Astrocyte (in vitro differentiated cells and primary cell): ENCODE measurements around the gene CDK14. TPM values are rescaled to one million over a fixed set of nuclear protein-coding genes. Genes with fewer than 3 reads are reported as not detected.

Source experiments
- DNase-seq: peaks from one replicate; pipeline ENCODE4 v3.0.0-alpha.2; 2010; ENCODE audit warnings: low read depth
- FAIRE-seq: peaks from 2 replicates; lab custom pipeline; 2011; peaks lifted over from hg19 to GRCh38; lab: Jason Lieb, UNC
- H2AFZ ChIP-seq: 2 replicates; pipeline ENCODE4 v1.6.0; 2012; ENCODE audit warnings: low read depth, low read length, inconsistent platforms
- H3K27ac ChIP-seq: 2 replicates; pipeline ENCODE4 v1.5.1; 2011; ENCODE audit warnings: low read depth, low read length, inconsistent platforms
- H3K27me3 ChIP-seq: 2 replicates; pipeline ENCODE4 v1.6.0; 2011; ENCODE audit warnings: low read length, inconsistent platforms; ENCODE audit not compliant: insufficient read depth
- H3K36me3 ChIP-seq: 2 replicates; pipeline ENCODE4 v1.5.1; 2011; ENCODE audit warnings: low read length, inconsistent platforms; ENCODE audit not compliant: insufficient read depth
- H3K4me1 ChIP-seq: 2 replicates; pipeline ENCODE4 v1.5.1; 2011; ENCODE audit warnings: low read length, inconsistent platforms; ENCODE audit not compliant: insufficient read depth
- H3K4me2 ChIP-seq: 2 replicates; pipeline ENCODE4 v1.6.0; 2012; ENCODE audit warnings: low read length, inconsistent platforms
- H3K4me3 ChIP-seq: 2 replicates; pipeline ENCODE4 v1.5.1; 2011; ENCODE audit warnings: low read depth, mild to moderate bottlenecking, low read length, inconsistent platforms; ENCODE audit not compliant: insufficient read depth
- H3K79me2 ChIP-seq: 2 replicates; pipeline ENCODE4 v1.6.0; 2012; ENCODE audit warnings: mild to moderate bottlenecking, low read length, inconsistent platforms; ENCODE audit not compliant: insufficient read depth
- H3K9ac ChIP-seq: 2 replicates; pipeline ENCODE4 v1.6.0; 2012; ENCODE audit warnings: mild to moderate bottlenecking, low read length, inconsistent platforms
- H3K9me3 ChIP-seq: 2 replicates; pipeline ENCODE4 v1.5.1; 2012; ENCODE audit warnings: low read depth, mild to moderate bottlenecking, low read length, inconsistent platforms; ENCODE audit not compliant: insufficient read depth
- H4K20me1 ChIP-seq: 2 replicates; pipeline ENCODE4 v1.6.0; 2012; ENCODE audit warnings: low read length, inconsistent platforms; ENCODE audit not compliant: insufficient read depth
- H3K27ac Mint-ChIP-seq: one replicate; pipeline ENCODE4 v1.8.0; 2021; ENCODE audit warnings: mild to moderate bottlenecking, mixed read lengths; ENCODE audit not compliant: unreplicated experiment
- H3K27me3 Mint-ChIP-seq: one replicate; pipeline ENCODE4 v1.8.0; 2021; ENCODE audit warnings: low read depth, mixed read lengths; ENCODE audit not compliant: unreplicated experiment
- H3K36me3 Mint-ChIP-seq: one replicate; pipeline ENCODE4 v1.8.0; 2021; ENCODE audit warnings: low read depth, mixed read lengths; ENCODE audit not compliant: unreplicated experiment
- H3K4me1 Mint-ChIP-seq: one replicate; pipeline ENCODE4 v1.8.0; 2021; ENCODE audit warnings: low read depth, mixed read lengths; ENCODE audit not compliant: unreplicated experiment
- H3K4me3 Mint-ChIP-seq: one replicate; pipeline ENCODE4 v1.8.0; 2021; ENCODE audit warnings: mild to moderate bottlenecking, moderate library complexity, mixed read lengths; ENCODE audit not compliant: unreplicated experiment
- H3K9me3 Mint-ChIP-seq: one replicate; pipeline ENCODE4 v1.8.0; 2021; ENCODE audit warnings: mild to moderate bottlenecking, mixed read lengths; ENCODE audit not compliant: unreplicated experiment
- CTCF ChIP-seq: IDR thresholded peaks from 2 replicates; pipeline ENCODE4 v1.5.1; 2011; ENCODE audit warnings: low read depth, mild to moderate bottlenecking, inconsistent platforms, low read length, moderate library complexity; ENCODE audit not compliant: insufficient read depth
- EZH2 ChIP-seq: IDR thresholded peaks from 2 replicates; pipeline ENCODE4 v1.6.1; 2012; ENCODE audit warnings: mild to moderate bottlenecking, low read length, inconsistent platforms; ENCODE audit not compliant: insufficient read depth
- total RNA-seq: library from RNA; stranded (reverse); gene quantifications from 2 replicates; pipeline ENCODE4 v1.2.1, GENCODE V29; 2021

Gene CDK14
- total RNA-seq, 1 donor from 2014 or later = 30.2 TPM

DNA sequence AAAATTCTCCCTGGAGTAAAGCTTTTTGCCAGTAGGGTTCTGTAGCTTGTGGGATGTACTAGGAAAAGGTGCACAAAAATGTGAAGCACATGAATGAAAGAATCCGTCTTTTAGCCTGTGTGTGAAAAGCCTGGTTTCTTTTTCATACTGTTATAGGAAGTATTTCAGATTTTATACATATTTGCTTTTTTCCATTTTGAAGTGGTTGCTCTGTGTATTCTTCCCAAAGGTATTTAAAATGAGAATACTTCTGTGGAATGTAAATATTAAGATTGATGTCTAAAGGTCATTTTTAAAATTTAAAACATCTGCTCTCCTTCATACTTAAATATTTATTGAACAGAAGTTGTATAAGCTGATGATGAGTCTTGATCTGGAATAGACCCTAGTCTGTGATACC is 96.8 kb downstream of the CDK14 start:
- H3K9ac ChIP-seq = no peak overlapping the region
- H3K4me1 Mint-ChIP-seq = peaks cover 9% of the 10 kb centered on the region
- H3K27ac ChIP-seq = peak overlapping the region; percentile 43

GRCh38 chr7:90693939-90694338 is 97.8 kb downstream of the CDK14 start:
- peaks cover 11% of the 10 kb centered on the region for H3K4me1 ChIP-seq
- H4K20me1 ChIP-seq = peaks cover 33% of the 10 kb centered on the region
- H3K27me3 ChIP-seq = no peaks in the 10 kb centered on the region
- H3K27me3 Mint-ChIP-seq = no peaks in the 10 kb centered on the region
- peaks cover 4% of the 10 kb centered on the region for H3K4me1 Mint-ChIP-seq
- H3K36me3 ChIP-seq = no peaks in the 10 kb centered on the region
- H3K9ac ChIP-seq = no peak overlapping the region
- TF ChIP-seq CTCF (no peak), EZH2 (no peak)
- no peaks in the 10 kb centered on the region for H3K9me3 ChIP-seq
- no peak overlapping the region for H3K4me3 ChIP-seq
- no peak overlapping the region for H2AFZ ChIP-seq
- no peak overlapping the region for H3K27ac Mint-ChIP-seq
- no peak for DNase-seq
- peaks cover 2% of the 10 kb centered on the region for H3K36me3 Mint-ChIP-seq
- no peak overlapping the region for H3K27ac ChIP-seq
- peaks cover 54% of the 10 kb centered on the region for H3K79me2 ChIP-seq
- H3K4me2 ChIP-seq = no peak overlapping the region
- FAIRE-seq = peak; percentile 39
- H3K9me3 Mint-ChIP-seq = peaks cover 7% of the 10 kb centered on the region
- H3K4me3 Mint-ChIP-seq = no peak overlapping the region

More for the DNA sequence above, 96.8 kb downstream of the CDK14 start:
- Histone ChIP-seq H3K79me2 (peaks cover 64% of the 10 kb centered on the region), H2AFZ (no peak overlapping the region), H3K27me3 (no peaks in the 10 kb centered on the region), H3K4me3 (no peak overlapping the region), H3K36me3 (no peaks in the 10 kb centered on the region), H3K4me2 (peak overlapping the region; percentile 33), H3K9me3 (no peaks in the 10 kb centered on the region), H4K20me1 (peaks cover 32% of the 10 kb centered on the region), H3K4me1 (peaks cover 11% of the 10 kb centered on the region)
- H3K27ac Mint-ChIP-seq = no peak overlapping the region
- H3K4me3 Mint-ChIP-seq = no peak overlapping the region
- H3K27me3 Mint-ChIP-seq = no peaks in the 10 kb centered on the region
- DNase-seq (no peak), FAIRE-seq (no peak)
- H3K9me3 Mint-ChIP-seq = peaks cover 7% of the 10 kb centered on the region
- TF ChIP-seq EZH2 (no peak), CTCF (no peak)
- peaks cover 2% of the 10 kb centered on the region for H3K36me3 Mint-ChIP-seq

- H3K27me3 ChIP-seq = no peaks in the 10 kb centered on the region
- H3K79me2 ChIP-seq = peaks cover 44% of the 10 kb centered on the region
- H3K27me3 Mint-ChIP-seq = no peaks in the 10 kb centered on the region
- H3K4me3 ChIP-seq = no peak overlapping the region
- H3K36me3 Mint-ChIP-seq = peaks cover 2% of the 10 kb centered on the region
- peaks cover 6% of the 10 kb centered on the region for H3K4me1 Mint-ChIP-seq
- peaks cover 38% of the 10 kb centered on the region for H4K20me1 ChIP-seq
- H3K27ac ChIP-seq = no peak overlapping the region
- no peaks in the 10 kb centered on the region for H3K4me1 ChIP-seq
- H3K9me3 Mint-ChIP-seq = peaks cover 8% of the 10 kb centered on the region
- no peaks in the 10 kb centered on the region for H3K36me3 ChIP-seq
- H2AFZ ChIP-seq = no peak overlapping the region
- no peaks in the 10 kb centered on the region for H3K9me3 ChIP-seq
- FAIRE-seq (peak; percentile 13), DNase-seq (no peak)
- no peak overlapping the region for H3K9ac ChIP-seq
- TF ChIP-seq CTCF = no peak
- no peak for TF ChIP-seq EZH2
- no peak overlapping the region for H3K27ac Mint-ChIP-seq
- H3K4me3 Mint-ChIP-seq = no peak overlapping the region
- no peak overlapping the region for H3K4me2 ChIP-seq
Measured at GRCh38 chr7:90698616-90699015, 102.5 kb downstream of the CDK14 start.
